GM18499 (cell line): Measurements from ENCODE around the gene CCDC178.
"Not testable (repeated sequence)": the region's sequence is repeated elsewhere in the genome, so short reads cannot be mapped to it uniquely, and the experiment has no call there.

Source experiments
- ATAC-seq: cut with Tn5 transposase; IDR thresholded peaks from one replicate; pipeline ENCODE4 v1.9.1; 2021; ENCODE audit warnings: moderate number of reproducible peaks; ENCODE audit not compliant: insufficient read depth, unreplicated experiment

CCDC178 gene

GRCh38 chr18:33440060-33441043, at the start of gene CCDC178:
CCDC178 (minus strand) TSS chr18:33440721; CDS start chr18:33412088, 28,633 bp downstream.
- ATAC-seq: no peak

- no peak for ATAC-seq
Measured at GRCh38 chr18:33483908-33484307, 43.4 kb upstream of the CCDC178 start.

- ATAC-seq: no peak
Measured at GRCh38 chr18:33472509-33472908, 32.0 kb upstream of the CCDC178 start.

GRCh38 chr18:33470216-33470615, 29.7 kb upstream of the CCDC178 start:
- no peak for ATAC-seq

- ATAC-seq: no peak
Measured at GRCh38 chr18:33469699-33470098, 29.2 kb upstream of the CCDC178 start.

GRCh38 chr18:33467531-33467930, 27.0 kb upstream of the CCDC178 start:
- no peak for ATAC-seq

- no peak for ATAC-seq
Measured at GRCh38 chr18:33466822-33467221, 26.3 kb upstream of the CCDC178 start.

- no peak for ATAC-seq
Measured at GRCh38 chr18:33460681-33461080, 20.2 kb upstream of the CCDC178 start.

- no peak for ATAC-seq
Measured at GRCh38 chr18:33459612-33460011, 19.1 kb upstream of the CCDC178 start.

GRCh38 chr18:33446604-33447003, 6.1 kb upstream of the CCDC178 start:
- ATAC-seq: no peak

GRCh38 chr18:33444709-33445108, 4.2 kb upstream of the CCDC178 start:
- no peak for ATAC-seq

- ATAC-seq: no peak
Measured at GRCh38 chr18:33432857-33433256, 7.7 kb downstream of the CCDC178 start.

- ATAC-seq: no peak
Measured at GRCh38 chr18:33427549-33427948, 13.0 kb downstream of the CCDC178 start.

- no peak for ATAC-seq
Measured at GRCh38 chr18:33424266-33424946, 16.1 kb downstream of the CCDC178 start.

GRCh38 chr18:33421225-33421624, 19.3 kb downstream of the CCDC178 start:
- ATAC-seq: no peak

- no peak for ATAC-seq
Measured at GRCh38 chr18:33404244-33404873, 36.2 kb downstream of the CCDC178 start.

- ATAC-seq: not testable (repeated sequence)
Measured at GRCh38 chr18:33398939-33399338, 41.6 kb downstream of the CCDC178 start.

- ATAC-seq: no peak
Measured at GRCh38 chr18:33375829-33376228, 64.7 kb downstream of the CCDC178 start.

GRCh38 chr18:33372442-33372841, 68.1 kb downstream of the CCDC178 start:
- ATAC-seq: no peak

- ATAC-seq: no peak
Measured at GRCh38 chr18:33369711-33370449, 70.6 kb downstream of the CCDC178 start.
